ENCODE results near the gene GRIN2C. TPM values are rescaled to one million over a fixed set of nuclear protein-coding genes. Genes with fewer than 3 reads are reported as not detected.

The GRIN2C gene
- total and polyA plus RNA-seq, 2 donors (not counting 1 experiment from before 2014, with no cell fraction given) = 0.01 to 0.50 TPM

GRCh38 chr17:74883241-74883745, 23.6 kb upstream of the GRIN2C start:
- no peak overlapping the region for H2AFZ ChIP-seq (ENCODE audit: low read length)
- H3K4me1 ChIP-seq (ENCODE audit: control insufficient read depth, extremely low read depth, insufficient read depth, low read length) = no peaks in the 10 kb centered on the region
- H3K4me2 ChIP-seq (ENCODE audit: extremely low read depth, insufficient read depth, low read length) = no peak overlapping the region
- no peak overlapping the region for H3K4me3 ChIP-seq (replicated peaks in 1 of 4; ENCODE audit: control extremely low read depth in 1 of 4, insufficient read depth in 1 of 4, low read depth in 3 of 4, low read length in 4 of 4)
- TF ChIP-seq CTCF (conservative IDR thresholded peaks at IDR 0.05 in 1 of 2, IDR thresholded peaks at IDR 0.05 in 1 of 2; ENCODE audit: low read depth in 1 of 2, low read length in 2 of 2) (no peak), EZH2 (IDR thresholded peaks at IDR 0.05; ENCODE audit: low read length, missing control alignments) (no peak)
- peaks cover 14% of the 10 kb centered on the region for H3K27me3 ChIP-seq (ENCODE audit: control insufficient read depth, insufficient read depth, low read length)
- H3K27ac ChIP-seq (ENCODE audit: insufficient read depth, low read length) = no peak overlapping the region
- no peaks in the 10 kb centered on the region for H3K36me3 ChIP-seq (ENCODE audit: control insufficient read depth, insufficient read depth, low read length)
- H4K20me1 ChIP-seq (ENCODE audit: control insufficient read depth, extremely low read depth, insufficient read depth, low read length) = no peaks in the 10 kb centered on the region
- DNase-seq (ENCODE audit: low read depth in 2 of 2) = peak in 1 of 2 donors; percentile 20
- H3K79me2 ChIP-seq (ENCODE audit: control insufficient read depth, insufficient read depth, low read length) = no peaks in the 10 kb centered on the region
- no peaks in the 10 kb centered on the region for H3K9me3 ChIP-seq (ENCODE audit: control insufficient read depth, insufficient read depth, low read depth, low read length)
- H3K9ac ChIP-seq (ENCODE audit: insufficient read depth, low read length) = no peak overlapping the region

DNA sequence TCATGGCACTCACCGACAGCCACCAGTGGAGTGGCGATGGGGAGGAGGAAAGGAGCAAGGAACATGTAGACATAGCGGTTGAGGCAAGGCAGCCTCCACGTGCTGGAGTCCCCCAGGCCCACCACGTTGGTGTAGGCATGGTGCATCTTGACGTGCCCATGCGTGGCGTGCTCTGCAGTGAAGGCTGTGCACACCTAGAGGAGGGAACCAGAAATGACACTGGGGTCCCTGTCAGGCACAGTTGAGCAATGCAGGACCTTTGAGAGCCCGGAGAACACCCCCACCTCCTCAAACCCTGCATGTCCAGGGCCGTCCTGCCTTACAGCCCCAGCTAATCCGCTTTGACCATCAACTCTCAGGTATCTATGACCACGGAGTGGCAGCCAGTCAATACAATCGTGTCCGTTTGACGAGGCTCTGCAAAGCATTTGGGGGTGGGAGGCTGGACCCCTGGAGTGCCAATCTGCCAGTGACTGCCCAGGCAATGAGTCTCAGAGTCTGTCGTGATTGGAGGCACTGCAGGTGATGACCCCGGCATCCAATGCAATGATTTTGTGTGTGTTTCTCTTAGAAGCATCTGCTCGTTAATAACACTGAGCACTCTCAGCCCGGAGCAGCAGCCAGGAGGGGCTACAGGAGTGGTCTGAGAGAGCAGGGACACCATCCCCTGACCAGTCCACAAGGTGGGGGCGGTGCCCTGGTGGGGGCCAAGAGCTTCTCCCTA, 23.0 kb upstream of the GRIN2C start:
- no peaks in the 10 kb centered on the region for H4K20me1 ChIP-seq (ENCODE audit: control insufficient read depth, extremely low read depth, insufficient read depth, low read length)
- H3K27me3 ChIP-seq (ENCODE audit: control insufficient read depth, insufficient read depth, low read length) = peaks cover 14% of the 10 kb centered on the region
- no peaks in the 10 kb centered on the region for H3K79me2 ChIP-seq (ENCODE audit: control insufficient read depth, insufficient read depth, low read length)
- no peak overlapping the region for H3K4me2 ChIP-seq (ENCODE audit: extremely low read depth, insufficient read depth, low read length)
- TF ChIP-seq EZH2 (IDR thresholded peaks at IDR 0.05; ENCODE audit: low read length, missing control alignments) (no peak), CTCF (conservative IDR thresholded peaks at IDR 0.05 in 1 of 2, IDR thresholded peaks at IDR 0.05 in 1 of 2; ENCODE audit: low read depth in 1 of 2, low read length in 2 of 2) (no peak)
- H3K27ac ChIP-seq (ENCODE audit: insufficient read depth, low read length) = no peak overlapping the region
- no peak overlapping the region for H3K9ac ChIP-seq (ENCODE audit: insufficient read depth, low read length)
- no peaks in the 10 kb centered on the region for H3K4me1 ChIP-seq (ENCODE audit: control insufficient read depth, extremely low read depth, insufficient read depth, low read length)
- no peaks in the 10 kb centered on the region for H3K9me3 ChIP-seq (ENCODE audit: control insufficient read depth, insufficient read depth, low read depth, low read length)
- no peak overlapping the region for H3K4me3 ChIP-seq (replicated peaks in 1 of 4; ENCODE audit: control extremely low read depth in 1 of 4, insufficient read depth in 1 of 4, low read depth in 3 of 4, low read length in 4 of 4)
- no peak overlapping the region for H2AFZ ChIP-seq (ENCODE audit: low read length)
- no peak for DNase-seq (ENCODE audit: low read depth in 2 of 2)
- no peaks in the 10 kb centered on the region for H3K36me3 ChIP-seq (ENCODE audit: control insufficient read depth, insufficient read depth, low read length)

- Histone ChIP-seq H3K27ac (ENCODE audit: insufficient read depth, low read length) (no peak overlapping the region), H3K9me3 (ENCODE audit: control insufficient read depth, insufficient read depth, low read depth, low read length) (no peaks in the 10 kb centered on the region), H3K79me2 (ENCODE audit: control insufficient read depth, insufficient read depth, low read length) (no peaks in the 10 kb centered on the region), H4K20me1 (ENCODE audit: control insufficient read depth, extremely low read depth, insufficient read depth, low read length) (no peaks in the 10 kb centered on the region), H3K4me2 (ENCODE audit: extremely low read depth, insufficient read depth, low read length) (no peak overlapping the region), H2AFZ (ENCODE audit: low read length) (no peak overlapping the region), H3K9ac (ENCODE audit: insufficient read depth, low read length) (no peak overlapping the region), H3K4me3 (replicated peaks in 1 of 4; ENCODE audit: control extremely low read depth in 1 of 4, insufficient read depth in 1 of 4, low read depth in 3 of 4, low read length in 4 of 4) (no peak overlapping the region), H3K27me3 (ENCODE audit: control insufficient read depth, insufficient read depth, low read length) (peaks cover 14% of the 10 kb centered on the region), H3K4me1 (ENCODE audit: control insufficient read depth, extremely low read depth, insufficient read depth, low read length) (no peaks in the 10 kb centered on the region), H3K36me3 (ENCODE audit: control insufficient read depth, insufficient read depth, low read length) (no peaks in the 10 kb centered on the region)
- TF ChIP-seq EZH2 (IDR thresholded peaks at IDR 0.05; ENCODE audit: low read length, missing control alignments) (no peak), CTCF (conservative IDR thresholded peaks at IDR 0.05 in 1 of 2, IDR thresholded peaks at IDR 0.05 in 1 of 2; ENCODE audit: low read depth in 1 of 2, low read length in 2 of 2) (no peak)
- no peak for DNase-seq (ENCODE audit: low read depth in 2 of 2)
Observed at GRCh38 chr17:74881073-74881472, 21.4 kb upstream of the GRIN2C start.
